Dendritic cell treated with granulocyte-macrophage colony-stimulating factor and Interleukin-4, amounts not matched to agents 40 ng/mL and 50 ng/mL, for 4 days (primary cell): ENCODE measurements around the gene ANXA7.

Source experiments
- H3K27ac Mint-ChIP-seq: one replicate; pipeline ENCODE4 v1.8.0; 2022; ENCODE audit warnings: mild to moderate bottlenecking, mixed read lengths
- H3K27me3 Mint-ChIP-seq: one replicate; pipeline ENCODE4 v1.8.0; 2022; ENCODE audit warnings: mild to moderate bottlenecking, mixed read lengths
- H3K36me3 Mint-ChIP-seq: one replicate; pipeline ENCODE4 v1.8.0; 2022; ENCODE audit warnings: low read depth, mixed read lengths
- H3K4me1 Mint-ChIP-seq: one replicate; pipeline ENCODE4 v1.8.0; 2022; ENCODE audit warnings: low read depth, mixed read lengths
- H3K4me3 Mint-ChIP-seq: one replicate; pipeline ENCODE4 v1.8.0; 2022; ENCODE audit warnings: mild to moderate bottlenecking, moderate library complexity, mixed read lengths
- H3K9me3 Mint-ChIP-seq: one replicate; pipeline ENCODE4 v1.8.0; 2022; ENCODE audit warnings: mixed read lengths
- intact Hi-C: fragments of 100-400 bp; cut with micrococcal nuclease; formaldehyde crosslinking; loops from one replicate; pipeline ENCODE4 v1.15.0; 2022

ANXA7 gene

GRCh38 chr10:73424478-73424877 is 10.6 kb upstream of the ANXA7 start:
- H3K27me3 Mint-ChIP-seq = no peaks in the 10 kb centered on the region
- no peak overlapping the region for H3K27ac Mint-ChIP-seq
- no peaks in the 10 kb centered on the region for H3K9me3 Mint-ChIP-seq
- H3K4me3 Mint-ChIP-seq = no peak overlapping the region
- no peaks in the 10 kb centered on the region for H3K4me1 Mint-ChIP-seq
- intact Hi-C loops = no loop called here
- peaks cover 67% of the 10 kb centered on the region for H3K36me3 Mint-ChIP-seq

GRCh38 chr10:73423309-73423708 is 9.5 kb upstream of the ANXA7 start:
- no peaks in the 10 kb centered on the region for H3K27me3 Mint-ChIP-seq
- no peaks in the 10 kb centered on the region for H3K9me3 Mint-ChIP-seq
- H3K4me1 Mint-ChIP-seq = no peaks in the 10 kb centered on the region
- intact Hi-C loops = no loop called here
- peaks cover 65% of the 10 kb centered on the region for H3K36me3 Mint-ChIP-seq
- H3K27ac Mint-ChIP-seq = no peak overlapping the region
- H3K4me3 Mint-ChIP-seq = no peak overlapping the region

- H3K9me3 Mint-ChIP-seq = no peaks in the 10 kb centered on the region
- no peak overlapping the region for H3K27ac Mint-ChIP-seq
- intact Hi-C loops = no loop called here
- peaks cover 6% of the 10 kb centered on the region for H3K4me1 Mint-ChIP-seq
- no peak overlapping the region for H3K4me3 Mint-ChIP-seq
- peaks cover 16% of the 10 kb centered on the region for H3K27me3 Mint-ChIP-seq
- peaks cover 15% of the 10 kb centered on the region for H3K36me3 Mint-ChIP-seq
These were observed 2.7 kb upstream of the ANXA7 start for GRCh38 chr10:73416571-73416970.

GRCh38 chr10:73414230-73414945 is 530 bp upstream of the ANXA7 start:
- Mint-ChIP-seq H3K27me3 (peaks cover 16% of the 10 kb centered on the region), H3K9me3 (no peaks in the 10 kb centered on the region), H3K4me1 (peaks cover 24% of the 10 kb centered on the region), H3K4me3 (peak overlapping the region; percentile 95), H3K27ac (peak overlapping the region; percentile 95), H3K36me3 (peaks cover 34% of the 10 kb centered on the region)
- intact Hi-C loops = loop anchor here (1.0 kb wide), 1 partner anchor 162 kb away; the partner anchor contains the start of gene MRPS16

GRCh38 chr10:73413108-73413527 is 740 bp downstream of the ANXA7 start:
- H3K36me3 Mint-ChIP-seq = peaks cover 36% of the 10 kb centered on the region
- intact Hi-C loops = loop anchor here (2.0 kb wide), 1 partner anchor 166 kb away; the partner anchor contains the start of gene DNAJC9
- peak overlapping the region; percentile 95 for H3K4me3 Mint-ChIP-seq
- H3K27ac Mint-ChIP-seq = peak overlapping the region; percentile 95
- peaks cover 32% of the 10 kb centered on the region for H3K4me1 Mint-ChIP-seq
- H3K27me3 Mint-ChIP-seq = peaks cover 16% of the 10 kb centered on the region
- H3K9me3 Mint-ChIP-seq = no peaks in the 10 kb centered on the region

- intact Hi-C loops = no loop called here
- no peak overlapping the region for H3K4me3 Mint-ChIP-seq
- peaks cover 57% of the 10 kb centered on the region for H3K36me3 Mint-ChIP-seq
- peaks cover 16% of the 10 kb centered on the region for H3K27me3 Mint-ChIP-seq
- H3K9me3 Mint-ChIP-seq = no peaks in the 10 kb centered on the region
- peaks cover 43% of the 10 kb centered on the region for H3K4me1 Mint-ChIP-seq
- H3K27ac Mint-ChIP-seq = no peak overlapping the region
These were observed 3.0 kb downstream of the ANXA7 start for GRCh38 chr10:73410897-73411296.

GRCh38 chr10:73408978-73409521 is 4.8 kb downstream of the ANXA7 start:
- H3K27me3 Mint-ChIP-seq = peaks cover under 1% of the 10 kb centered on the region
- H3K4me3 Mint-ChIP-seq = no peak overlapping the region
- H3K36me3 Mint-ChIP-seq = peaks cover 58% of the 10 kb centered on the region
- H3K4me1 Mint-ChIP-seq = peaks cover 47% of the 10 kb centered on the region
- intact Hi-C loops = loop anchor here (10.0 kb wide), 1 partner anchor 86 kb away; the partner anchor contains the start of gene PPP3CB
- H3K27ac Mint-ChIP-seq = no peak overlapping the region
- H3K9me3 Mint-ChIP-seq = no peaks in the 10 kb centered on the region

- H3K9me3 Mint-ChIP-seq = no peaks in the 10 kb centered on the region
- no peak overlapping the region for H3K27ac Mint-ChIP-seq
- no peaks in the 10 kb centered on the region for H3K27me3 Mint-ChIP-seq
- peaks cover 52% of the 10 kb centered on the region for H3K36me3 Mint-ChIP-seq
- peaks cover 45% of the 10 kb centered on the region for H3K4me1 Mint-ChIP-seq
- no peak overlapping the region for H3K4me3 Mint-ChIP-seq
- intact Hi-C loops = loop anchor here (10.0 kb wide), 1 partner anchor 87 kb away; the partner anchor contains the start of gene PPP3CB
These were observed 5.8 kb downstream of the ANXA7 start for GRCh38 chr10:73408061-73408460.

- H3K9me3 Mint-ChIP-seq = no peaks in the 10 kb centered on the region
- no peak overlapping the region for H3K27ac Mint-ChIP-seq
- H3K27me3 Mint-ChIP-seq = no peaks in the 10 kb centered on the region
- no peak overlapping the region for H3K4me3 Mint-ChIP-seq
- peaks cover 54% of the 10 kb centered on the region for H3K36me3 Mint-ChIP-seq
- peaks cover 41% of the 10 kb centered on the region for H3K4me1 Mint-ChIP-seq
- intact Hi-C loops = loop anchor here (10.0 kb wide), 1 partner anchor 87 kb away; the partner anchor contains the start of gene PPP3CB
These were observed 6.4 kb downstream of the ANXA7 start for GRCh38 chr10:73407495-73407894.

- intact Hi-C loops = loop anchor here (10.0 kb wide), 1 partner anchor 88 kb away; the partner anchor contains the start of gene PPP3CB
- peaks cover 41% of the 10 kb centered on the region for H3K4me1 Mint-ChIP-seq
- H3K27me3 Mint-ChIP-seq = no peaks in the 10 kb centered on the region
- H3K9me3 Mint-ChIP-seq = no peaks in the 10 kb centered on the region
- peaks cover 55% of the 10 kb centered on the region for H3K36me3 Mint-ChIP-seq
- H3K27ac Mint-ChIP-seq = no peak overlapping the region
- no peak overlapping the region for H3K4me3 Mint-ChIP-seq
These were observed 7.0 kb downstream of the ANXA7 start for GRCh38 chr10:73406846-73407245.

GRCh38 chr10:73405556-73405955 is 8.3 kb downstream of the ANXA7 start:
- intact Hi-C loops = loop anchor here (10.0 kb wide), 1 partner anchor 89 kb away; the partner anchor contains the start of gene PPP3CB
- H3K4me3 Mint-ChIP-seq = no peak overlapping the region
- no peaks in the 10 kb centered on the region for H3K27me3 Mint-ChIP-seq
- H3K4me1 Mint-ChIP-seq = peaks cover 38% of the 10 kb centered on the region
- peaks cover 53% of the 10 kb centered on the region for H3K36me3 Mint-ChIP-seq
- H3K27ac Mint-ChIP-seq = no peak overlapping the region
- no peaks in the 10 kb centered on the region for H3K9me3 Mint-ChIP-seq

- no peaks in the 10 kb centered on the region for H3K27me3 Mint-ChIP-seq
- H3K27ac Mint-ChIP-seq = no peak overlapping the region
- intact Hi-C loops = loop anchor here (10.0 kb wide), 1 partner anchor 90 kb away; the partner anchor contains the start of gene PPP3CB
- peaks cover 33% of the 10 kb centered on the region for H3K4me1 Mint-ChIP-seq
- no peaks in the 10 kb centered on the region for H3K9me3 Mint-ChIP-seq
- H3K36me3 Mint-ChIP-seq = peaks cover 53% of the 10 kb centered on the region
- H3K4me3 Mint-ChIP-seq = no peak overlapping the region
These were observed 9.2 kb downstream of the ANXA7 start for GRCh38 chr10:73404690-73405089.

GRCh38 chr10:73401636-73402035 is 12.2 kb downstream of the ANXA7 start:
- Mint-ChIP-seq H3K4me1 (peaks cover 16% of the 10 kb centered on the region), H3K27me3 (no peaks in the 10 kb centered on the region), H3K36me3 (peaks cover 65% of the 10 kb centered on the region), H3K9me3 (no peaks in the 10 kb centered on the region), H3K27ac (peak overlapping the region; percentile 33), H3K4me3 (no peak overlapping the region)
- intact Hi-C loops = loop anchor here (10.0 kb wide), 1 partner anchor 93 kb away; the partner anchor contains the start of gene PPP3CB

GRCh38 chr10:73399063-73399462 is 14.8 kb downstream of the ANXA7 start:
- Mint-ChIP-seq H3K9me3 (no peaks in the 10 kb centered on the region), H3K4me3 (no peak overlapping the region), H3K27me3 (no peaks in the 10 kb centered on the region), H3K27ac (no peak overlapping the region), H3K4me1 (peaks cover 7% of the 10 kb centered on the region), H3K36me3 (peaks cover 82% of the 10 kb centered on the region)
- intact Hi-C loops = no loop called here
